ENCODE measurements around the gene DKC1.
"Not testable (repeated sequence)": the region's sequence is repeated elsewhere in the genome, so short reads cannot be mapped to it uniquely, and the experiment has no call there.

Gene DKC1

GRCh38 chrX:154818916-154819770 is 56.5 kb downstream of the DKC1 start:
- no peak for DNase-seq (ENCODE audit: low read depth)
- H3K4me3 ChIP-seq (ENCODE audit: low read length), result no peak overlapping the region
- no peak for TF ChIP-seq CTCF (conservative IDR thresholded peaks at IDR 0.05; ENCODE audit: low read depth, low read length)

GRCh38 chrX:154819771-154820341 is 57.2 kb downstream of the DKC1 start:
- no peak for TF ChIP-seq CTCF (conservative IDR thresholded peaks at IDR 0.05; ENCODE audit: low read depth, low read length)
- DNase-seq (ENCODE audit: low read depth), result no peak
- no peak overlapping the region for H3K4me3 ChIP-seq (ENCODE audit: low read length)

DNA sequence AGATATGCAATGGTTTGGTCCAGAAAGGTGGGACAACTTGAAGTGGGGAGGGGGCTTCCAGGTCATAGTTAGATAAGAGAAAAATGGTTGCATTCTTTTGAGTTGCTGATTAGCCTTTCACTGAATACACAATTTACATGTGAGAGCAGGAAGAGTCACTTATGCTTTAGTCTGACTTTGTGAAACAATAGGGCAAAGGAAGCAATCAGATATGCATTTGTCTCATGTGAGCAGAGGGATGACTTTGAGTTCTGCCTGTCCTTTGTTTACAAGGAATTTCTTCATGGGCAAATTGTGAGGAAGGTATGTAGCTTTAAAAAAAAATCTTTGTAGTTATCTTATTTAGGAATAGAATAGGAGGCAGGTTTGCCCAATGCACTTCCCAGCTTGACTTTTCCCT is 58.9 kb downstream of the DKC1 start:
- H3K4me3 ChIP-seq (ENCODE audit: low read length), result no peak overlapping the region
- no peak for DNase-seq (ENCODE audit: low read depth)
- no peak for TF ChIP-seq CTCF (conservative IDR thresholded peaks at IDR 0.05; ENCODE audit: low read depth, low read length)

- H3K4me3 ChIP-seq (ENCODE audit: low read length), result no peak overlapping the region
- TF ChIP-seq CTCF (conservative IDR thresholded peaks at IDR 0.05; ENCODE audit: low read depth, low read length), result no peak
- DNase-seq (ENCODE audit: low read depth), result no peak
These were observed 59.4 kb downstream of the DKC1 start for GRCh38 chrX:154822029-154822428.

DNA sequence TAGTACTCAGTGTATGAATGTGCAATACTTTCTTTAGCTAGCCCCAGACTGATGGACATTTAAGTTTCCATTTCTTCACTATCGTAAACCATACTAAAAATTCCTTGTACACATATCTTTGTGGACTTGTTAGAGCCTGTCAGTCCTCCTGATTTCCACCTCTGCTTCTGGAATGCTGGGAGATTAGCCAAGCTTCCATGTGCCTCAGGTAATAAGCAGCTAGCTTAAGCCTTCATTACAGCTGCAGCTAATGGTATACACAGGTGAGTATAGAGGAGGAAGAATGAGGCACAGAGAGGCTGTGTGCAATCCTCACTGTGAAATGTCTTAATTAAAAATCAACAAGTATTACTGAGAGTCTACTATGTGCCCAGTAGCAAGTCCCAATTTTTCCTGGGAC is 62.0 kb downstream of the DKC1 start:
- TF ChIP-seq CTCF (conservative IDR thresholded peaks at IDR 0.05; ENCODE audit: low read depth, low read length), result no peak
- no peak overlapping the region for H3K4me3 ChIP-seq (ENCODE audit: low read length)
- DNase-seq (ENCODE audit: low read depth), result no peak

DNA sequence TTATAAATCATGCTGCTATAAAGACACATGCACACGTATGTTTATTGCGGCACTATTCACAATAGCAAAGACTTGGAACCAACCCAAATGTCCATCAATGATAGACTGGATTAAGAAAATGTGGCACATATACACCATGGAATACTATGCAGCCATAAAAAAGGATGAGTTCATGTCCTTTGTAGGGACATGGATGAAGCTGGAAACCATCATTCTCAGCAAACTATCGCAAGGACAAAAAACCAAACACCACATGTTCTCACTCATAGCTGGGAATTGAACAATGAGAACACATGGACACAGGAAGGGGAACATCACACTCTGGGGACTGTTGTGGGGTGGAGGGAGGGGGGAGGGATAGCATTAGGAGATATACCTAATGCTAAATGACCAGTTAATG is 62.9 kb downstream of the DKC1 start:
- not testable (repeated sequence) for H3K4me3 ChIP-seq (ENCODE audit: low read length)

More for the DNA sequence above, 62.9 kb downstream of the DKC1 start:
- DNase-seq (ENCODE audit: low read depth), result not testable (repeated sequence)
